ENCODE measurements around the gene LDHD.
"Not testable (repeated sequence)": the region's sequence is repeated elsewhere in the genome, so short reads cannot be mapped to it uniquely, and the experiment has no call there.

The LDHD gene

DNA sequence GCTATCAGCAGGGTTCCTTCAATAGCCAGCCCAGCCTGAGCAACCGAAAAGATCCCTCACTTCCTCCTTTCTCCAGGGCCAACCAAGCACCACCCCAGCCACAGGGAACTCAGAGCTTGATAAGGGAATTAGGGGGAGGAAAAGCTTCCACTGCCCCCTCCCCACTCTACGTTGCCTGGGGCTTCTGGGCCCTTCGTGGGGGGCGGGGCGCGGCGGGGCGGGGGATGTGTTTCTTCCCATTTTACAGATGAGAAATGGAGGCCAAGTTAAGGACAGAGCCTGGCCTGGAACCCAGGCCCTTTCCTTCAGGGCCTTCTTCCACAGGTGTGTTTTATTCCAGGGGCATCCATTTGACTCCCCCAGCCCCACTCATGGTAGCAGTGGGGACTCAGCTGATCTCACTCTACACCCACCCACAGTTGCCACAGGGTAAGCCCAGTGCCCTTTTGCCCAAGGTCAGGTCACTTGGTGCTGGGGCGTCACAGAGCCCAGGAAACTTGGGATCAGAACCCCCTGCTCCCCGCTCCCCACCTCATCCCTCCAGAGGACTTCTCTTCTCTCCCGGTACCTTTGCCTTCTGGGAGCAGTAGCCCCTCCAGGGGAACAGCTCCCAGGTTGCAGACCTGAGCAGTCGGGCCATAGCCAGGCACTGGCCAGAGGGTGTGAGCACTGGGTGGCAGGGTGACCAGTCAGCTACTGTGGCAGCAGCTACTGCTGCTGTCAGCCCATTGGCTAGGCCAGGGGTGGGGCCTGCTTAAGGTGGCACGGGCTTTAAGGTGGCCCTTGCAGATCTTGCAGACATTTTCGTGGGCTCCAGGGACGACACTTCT, at the start of gene LDHD:
Gene LDHD, minus strand, starts transcription at position 700 of the 830 bp plus-strand sequence. Its CDS starts 60 bp downstream, at position 640.
- no peak for DNase-seq

DNA sequence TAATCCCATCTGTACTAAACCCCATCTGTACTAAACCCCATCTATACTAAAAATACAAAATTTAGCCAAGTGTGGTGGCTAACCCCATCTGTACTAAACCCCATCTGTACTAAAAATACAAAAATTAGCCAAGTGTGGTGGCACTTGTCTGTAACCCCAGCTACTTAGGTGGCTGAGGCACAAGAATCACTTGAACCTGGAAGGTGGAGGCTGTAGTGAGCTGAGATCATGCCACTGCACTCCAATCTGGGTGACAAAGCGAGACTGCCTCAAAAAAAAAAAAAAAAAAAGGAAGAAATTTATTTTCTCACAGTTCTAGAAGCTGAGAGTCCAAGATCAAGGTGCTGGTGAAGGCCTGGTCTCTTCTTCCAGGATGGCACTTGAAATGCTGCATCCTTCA, 43.8 kb upstream of the LDHD start:
- no peak for DNase-seq

- DNase-seq: no peak
Observed at GRCh38 chr16:75152635-75153034, 36.1 kb upstream of the LDHD start.

DNA sequence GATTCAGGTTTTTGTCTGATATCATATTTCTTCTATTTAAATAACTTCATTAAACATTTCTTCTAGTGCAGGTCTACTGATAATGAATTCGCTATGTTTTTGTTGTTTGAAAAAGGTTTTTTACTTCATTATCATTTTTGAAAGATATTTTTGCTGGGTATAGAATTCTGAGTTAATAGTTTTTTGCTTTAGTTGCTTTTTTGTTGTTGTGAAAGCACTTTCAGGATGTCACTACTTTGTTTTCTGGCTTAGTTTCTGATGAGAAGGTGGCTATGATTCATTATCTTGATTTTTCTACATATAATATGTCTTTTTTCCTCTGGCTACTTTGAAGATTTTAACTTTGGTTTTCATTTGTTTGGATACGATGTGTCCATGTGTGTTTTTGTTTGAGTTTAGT, 35.2 kb upstream of the LDHD start:
- DNase-seq: no peak

- peak; percentile 75 for DNase-seq
Observed at GRCh38 chr16:75148311-75149195, 32.0 kb upstream of the LDHD start, which contains the start of gene ZFP1. Gene ZFP1 (plus strand): TSS chr16:75148524. CDS start chr16:75152952, 4,428 bp downstream.

DNA sequence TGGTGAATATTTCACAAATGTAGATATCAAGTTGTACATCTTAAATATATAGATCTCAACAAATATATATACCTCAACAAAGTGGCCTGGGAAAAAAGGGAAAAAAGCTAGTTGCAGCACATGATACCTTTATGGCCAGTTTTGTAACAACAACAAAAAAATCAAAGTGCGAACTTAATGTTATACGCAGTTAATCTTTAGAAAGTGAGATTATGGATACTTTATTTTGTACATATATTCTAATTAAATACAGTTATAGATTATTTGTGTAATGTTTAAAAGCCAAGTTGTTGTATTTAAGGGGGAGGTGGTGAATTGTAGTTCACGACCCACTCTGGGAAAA, 31.4 kb upstream of the LDHD start:
- no peak for DNase-seq

GRCh38 chr16:75143941-75144340, 27.4 kb upstream of the LDHD start:
- no peak for DNase-seq

GRCh38 chr16:75139498-75139897, 22.9 kb upstream of the LDHD start:
- no peak for DNase-seq

DNA sequence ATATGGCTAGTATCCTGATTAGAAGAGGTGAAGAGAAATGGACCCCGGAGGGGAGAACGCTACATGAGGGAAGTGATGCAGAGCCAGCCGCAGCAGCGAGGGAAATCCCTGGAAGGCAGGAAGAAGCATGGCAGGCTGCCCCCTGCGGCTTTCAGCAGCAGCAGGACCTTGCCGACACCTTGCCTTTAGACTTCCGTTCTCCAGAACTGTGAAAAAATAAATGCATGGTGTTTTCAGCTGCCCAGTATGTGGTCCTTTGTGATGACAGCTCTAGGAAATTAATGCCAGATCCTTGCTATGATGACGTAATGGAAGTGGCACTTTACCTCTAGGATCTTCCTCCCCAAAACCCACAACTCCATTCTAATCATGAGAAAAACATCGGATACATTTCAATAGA, 22.1 kb upstream of the LDHD start:
- DNase-seq: no peak

DNA sequence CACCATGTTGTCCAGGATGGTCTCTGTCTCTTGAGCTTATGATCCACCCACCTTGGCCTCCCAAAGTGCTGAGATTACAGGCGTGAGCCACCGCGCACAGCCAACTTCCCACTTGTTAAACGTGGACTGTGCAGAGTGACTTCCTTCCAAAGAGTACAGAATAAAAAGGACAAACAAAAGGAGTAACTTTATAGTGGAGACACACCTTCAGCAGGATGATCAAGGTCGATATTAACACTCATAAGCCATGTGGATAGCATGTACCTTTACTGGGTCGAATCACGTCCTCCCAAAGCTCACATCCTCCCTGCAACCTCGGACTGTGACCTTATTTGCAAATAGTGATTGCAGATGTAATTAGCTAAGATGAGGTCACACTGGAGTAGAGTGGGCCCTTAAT, 21.7 kb upstream of the LDHD start:
- no peak for DNase-seq

- DNase-seq: no peak
Observed at GRCh38 chr16:75131081-75131480, 14.5 kb upstream of the LDHD start.

DNA sequence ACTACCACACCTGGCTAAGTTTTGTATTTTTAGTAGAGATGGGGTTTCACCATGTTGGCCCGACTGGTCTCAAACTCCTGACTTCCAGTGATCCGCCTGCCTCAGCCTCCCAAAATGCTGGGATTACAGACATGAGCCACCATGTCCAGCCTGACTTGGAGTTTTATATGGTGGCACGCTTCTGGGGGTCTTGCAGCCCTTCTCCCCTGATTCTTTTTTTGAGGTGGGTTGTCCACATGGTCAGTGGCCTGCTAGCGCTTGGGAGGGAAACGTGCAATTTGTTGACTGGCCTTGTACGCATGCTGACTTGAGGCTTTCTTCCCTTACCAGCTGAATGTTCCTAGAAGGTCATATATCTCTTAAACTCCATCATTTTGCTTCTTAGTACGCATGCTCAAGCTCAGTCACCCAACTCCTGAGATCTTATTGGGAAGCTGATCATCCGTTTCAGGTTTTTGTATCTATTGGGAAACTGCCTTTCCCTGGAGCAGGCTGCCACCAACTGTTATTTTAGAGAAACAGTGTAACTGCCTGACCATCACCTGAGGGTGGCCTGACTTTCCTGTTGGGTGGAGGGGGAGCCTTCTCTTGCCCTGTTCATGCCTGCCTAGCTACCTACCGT, 13.7 kb upstream of the LDHD start:
- no peak for DNase-seq

- DNase-seq: not testable (repeated sequence)
Observed at GRCh38 chr16:75129421-75130149, 13.0 kb upstream of the LDHD start.

- DNase-seq: no peak
Observed at GRCh38 chr16:75127713-75128415, 11.3 kb upstream of the LDHD start.

- no peak for DNase-seq
Observed at GRCh38 chr16:75122609-75123008, 6.0 kb upstream of the LDHD start.

GRCh38 chr16:75121949-75122568, 5.5 kb upstream of the LDHD start:
- DNase-seq: no peak

DNA sequence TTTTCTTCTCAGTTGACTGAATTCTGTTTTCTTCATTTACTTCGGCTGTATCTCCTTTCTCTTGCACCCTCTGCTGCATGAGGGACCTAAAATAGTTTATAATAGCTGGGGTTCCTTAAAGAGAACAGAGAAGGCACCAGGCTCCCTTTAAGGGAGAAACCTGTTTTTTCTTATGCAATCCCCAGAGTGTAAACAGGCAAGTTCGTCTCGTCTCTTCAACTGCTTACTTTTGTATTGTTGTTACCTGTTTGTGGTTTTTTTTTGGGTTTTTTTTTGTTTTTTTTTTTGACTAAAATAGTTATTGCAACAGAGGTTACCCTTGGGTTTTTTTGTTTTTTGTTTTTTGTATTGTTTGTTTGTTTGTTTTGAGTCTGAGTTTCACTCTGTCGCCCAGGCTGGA, 3.7 kb upstream of the LDHD start:
- DNase-seq: no peak

DNA sequence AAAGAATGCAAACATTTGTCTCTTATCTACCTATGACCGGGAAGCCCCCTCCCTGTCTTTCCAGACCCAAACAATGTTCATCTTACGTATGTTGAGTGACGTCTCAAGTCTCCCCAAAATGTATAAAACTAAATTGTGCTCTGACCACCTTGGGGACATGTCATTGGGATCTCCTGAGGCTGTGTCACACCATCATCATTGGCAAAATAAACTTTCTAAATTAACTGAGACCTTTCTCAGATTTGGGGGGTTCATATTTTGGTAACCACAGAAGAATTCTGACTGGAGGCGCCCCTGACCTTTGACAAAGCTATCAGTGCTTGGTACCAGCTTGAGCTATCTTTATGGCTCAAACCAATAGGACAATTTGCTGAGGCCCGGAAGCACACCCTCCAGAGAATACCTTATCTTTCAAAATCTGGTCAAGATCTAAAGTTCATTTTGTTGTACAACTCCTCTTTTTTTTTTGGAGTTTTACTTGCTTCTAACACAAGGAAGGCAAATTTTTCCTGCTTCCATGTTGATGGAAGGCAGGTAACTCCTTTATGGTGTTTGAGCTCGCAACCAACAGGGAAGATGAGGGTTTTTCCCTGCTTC, 2.5 kb upstream of the LDHD start:
- DNase-seq: no peak

DNA sequence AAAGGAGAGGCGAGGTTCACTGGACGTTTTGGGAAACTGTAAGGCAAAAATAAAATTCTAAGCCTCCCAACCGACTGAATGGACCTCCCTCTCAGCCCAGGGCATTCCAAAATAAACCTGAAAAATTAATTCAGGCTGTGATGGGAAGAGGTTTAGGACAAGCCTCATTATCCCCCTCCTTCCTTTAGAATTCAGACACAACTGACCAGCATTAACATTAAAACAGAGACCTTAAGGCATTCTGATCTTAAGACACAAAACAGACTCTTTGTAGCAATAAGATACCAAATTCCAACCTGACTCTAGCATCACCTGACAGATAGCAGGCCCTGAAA, 298 bp upstream of the LDHD start:
- DNase-seq: no peak

DNA sequence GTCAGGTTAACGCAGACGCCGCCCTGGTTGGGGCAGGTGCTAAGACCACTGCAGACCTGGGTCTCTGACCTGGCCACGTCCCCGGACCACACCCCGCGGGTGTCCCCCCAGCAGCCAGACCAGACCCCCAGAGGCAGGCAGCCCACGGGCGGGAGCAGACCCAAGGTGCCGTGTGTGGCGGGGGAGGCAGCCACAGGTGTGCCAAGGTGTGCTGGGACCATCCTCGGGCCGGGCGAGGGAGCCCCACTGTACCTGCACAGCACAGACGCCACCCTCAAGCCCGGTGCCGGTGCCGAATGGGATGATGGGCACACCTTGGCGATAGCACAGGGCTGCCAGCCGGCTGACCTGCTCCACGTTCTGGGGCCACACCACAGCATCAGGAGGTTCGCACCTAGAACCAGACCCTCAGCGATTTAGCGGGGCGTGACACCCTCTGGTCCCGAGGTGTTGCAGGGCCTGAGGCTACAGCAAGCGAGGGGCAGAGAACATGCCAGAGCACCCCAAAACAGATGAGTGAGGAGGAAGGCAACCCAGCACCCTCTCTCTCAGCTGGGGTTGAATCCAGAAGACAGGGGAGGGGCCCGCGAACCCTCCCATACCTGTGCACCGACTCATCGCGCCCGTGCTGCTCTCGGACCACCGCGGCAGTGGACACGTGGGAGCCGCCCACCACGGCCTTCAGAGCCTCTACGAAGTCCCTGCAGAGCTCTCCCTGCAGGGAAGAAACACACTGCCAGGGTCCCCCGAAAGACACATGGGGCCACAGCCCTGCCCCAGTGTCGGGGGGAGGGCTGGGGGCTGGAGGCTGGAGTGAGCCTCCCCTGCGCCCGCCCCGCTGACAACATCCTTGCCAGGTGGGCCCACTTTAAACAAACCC, 1.4 kb downstream of the LDHD start:
- DNase-seq: no peak
